HEK293 (cell line): ENCODE results near the gene ARHGEF4.

Source experiments
- REST ChIP-seq: fragments of 450-650 bp; formaldehyde crosslinking; IDR thresholded peaks from 2 replicates; pipeline ENCODE4 v1.5.1; 2016; ENCODE audit warnings: missing biosample characterization, missing genetic modification characterization
- YY1 ChIP-seq: fragments of 450-650 bp; formaldehyde crosslinking; IDR thresholded peaks from 2 replicates; pipeline ENCODE4 v1.5.1; 2018; ENCODE audit warnings: missing biosample characterization, missing genetic modification characterization
- ZEB2 ChIP-seq: fragments of 450-650 bp; formaldehyde crosslinking; IDR thresholded peaks from 2 replicates; pipeline ENCODE4 v1.5.1; 2016; ENCODE audit warnings: missing biosample characterization, missing genetic modification characterization
- ZNF16 ChIP-seq: fragments of 450-650 bp; formaldehyde crosslinking; IDR thresholded peaks from 2 replicates; pipeline ENCODE4 v1.5.1; 2016; ENCODE audit warnings: low read depth, missing biosample characterization, missing genetic modification characterization
- TF ChIP-seq, protein P1 (sequence below): fragments of 450-650 bp; formaldehyde crosslinking; IDR thresholded peaks from 2 replicates; pipeline ENCODE4 v1.5.1; 2016; ENCODE audit warnings: missing biosample characterization, missing genetic modification characterization

GRCh38 chr2:130884013-130884412 is 47.3 kb downstream of the ARHGEF4 start:
- no peak for TF ChIP-seq ZNF16 (tag by site-specific recombination)
- TF ChIP-seq REST, result no peak
- TF ChIP-seq, protein P1, sequence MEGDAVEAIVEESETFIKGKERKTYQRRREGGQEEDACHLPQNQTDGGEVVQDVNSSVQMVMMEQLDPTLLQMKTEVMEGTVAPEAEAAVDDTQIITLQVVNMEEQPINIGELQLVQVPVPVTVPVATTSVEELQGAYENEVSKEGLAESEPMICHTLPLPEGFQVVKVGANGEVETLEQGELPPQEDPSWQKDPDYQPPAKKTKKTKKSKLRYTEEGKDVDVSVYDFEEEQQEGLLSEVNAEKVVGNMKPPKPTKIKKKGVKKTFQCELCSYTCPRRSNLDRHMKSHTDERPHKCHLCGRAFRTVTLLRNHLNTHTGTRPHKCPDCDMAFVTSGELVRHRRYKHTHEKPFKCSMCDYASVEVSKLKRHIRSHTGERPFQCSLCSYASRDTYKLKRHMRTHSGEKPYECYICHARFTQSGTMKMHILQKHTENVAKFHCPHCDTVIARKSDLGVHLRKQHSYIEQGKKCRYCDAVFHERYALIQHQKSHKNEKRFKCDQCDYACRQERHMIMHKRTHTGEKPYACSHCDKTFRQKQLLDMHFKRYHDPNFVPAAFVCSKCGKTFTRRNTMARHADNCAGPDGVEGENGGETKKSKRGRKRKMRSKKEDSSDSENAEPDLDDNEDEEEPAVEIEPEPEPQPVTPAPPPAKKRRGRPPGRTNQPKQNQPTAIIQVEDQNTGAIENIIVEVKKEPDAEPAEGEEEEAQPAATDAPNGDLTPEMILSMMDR (tag by site-specific recombination), result no peak
- TF ChIP-seq ZEB2 (tag by site-specific recombination), result no peak
- no peak for TF ChIP-seq YY1 (tag by site-specific recombination)
